CD14-positive monocyte (primary cell): ENCODE measurements around the gene SLC26A4. TPM values are rescaled to one million over a fixed set of nuclear protein-coding genes. Genes with fewer than 3 reads are reported as not detected.

ENCODE experiments used
- DNase-seq, 3 donors: peaks; one replicate each; pipeline ENCODE4 v3.0.0-alpha.2; 2011 to 2022
- H2AFZ ChIP-seq: 2 replicates; pipeline ENCODE4 v1.6.0; 2012; ENCODE audit warnings: mild to moderate bottlenecking, low read depth, low read length, inconsistent platforms; ENCODE audit not compliant: insufficient read depth, poor library complexity, severe bottlenecking
- H3K27ac ChIP-seq, 2 donors: 1 replicate in 1 of 2; 2 replicates in 1 of 2; pipeline ENCODE4 v1.5.1; 2012 to 2013; ENCODE audit warnings: low read length in 2 of 2, control low read depth in 1 of 2, inconsistent platforms in 1 of 2, low read depth in 1 of 2, mild to moderate bottlenecking in 1 of 2
- H3K27me3 ChIP-seq, 2 donors: one replicate each; pipeline versions ENCODE4 v1.6.0 to v1.6.1; 2011 to 2013; ENCODE audit warnings: low read length in 2 of 2; ENCODE audit not compliant: control insufficient read depth in 2 of 2, insufficient read depth in 2 of 2
- H3K36me3 ChIP-seq, 2 donors: replicated peaks in 1 of 2; 1 replicate in 1 of 2; 2 replicates in 1 of 2; pipeline versions ENCODE4 v1.5.1 to v1.6.1; 2012 to 2013; ENCODE audit warnings: low read length in 2 of 2, control low read depth in 1 of 2, inconsistent platforms in 1 of 2, mild to moderate bottlenecking in 1 of 2; ENCODE audit not compliant: insufficient read depth in 2 of 2, control insufficient read depth in 1 of 2
- H3K4me1 ChIP-seq, 2 donors: 1 replicate in 1 of 2; 2 replicates in 1 of 2; pipeline versions ENCODE4 v1.5.1 to v1.6.1; 2012 to 2013; ENCODE audit warnings: low read length in 2 of 2, control low read depth in 1 of 2, inconsistent platforms in 1 of 2, mild to moderate bottlenecking in 1 of 2, moderate library complexity in 1 of 2; ENCODE audit not compliant: insufficient read depth in 2 of 2, control insufficient read depth in 1 of 2
- H3K4me2 ChIP-seq: replicated peaks from 2 replicates; pipeline ENCODE3; 2012; ENCODE audit warnings: low read length, moderate library complexity, mild to moderate bottlenecking; ENCODE audit not compliant: poor library complexity, severe bottlenecking; ENCODE audit errors: extremely low read depth
- H3K4me3 ChIP-seq, 3 experiments: fragments of 200-600 bp in 1 of 3; sonication (generic) in 1 of 3; replicated peaks in 1 of 3; 1 replicate in 2 of 3; 2 replicates in 1 of 3; pipeline ENCODE4 v1.5.1; 2011 to 2013; ENCODE audit warnings: low read length in 3 of 3, mild to moderate bottlenecking in 3 of 3, control low read depth in 2 of 3, low read depth in 2 of 3, inconsistent platforms in 1 of 3, moderate library complexity in 1 of 3
- H3K79me2 ChIP-seq: 2 replicates; pipeline ENCODE4 v1.6.0; 2012; ENCODE audit warnings: mild to moderate bottlenecking, control low read depth, inconsistent platforms, low read length, moderate library complexity; ENCODE audit not compliant: insufficient read depth
- H3K9ac ChIP-seq: 2 replicates; pipeline ENCODE4 v1.6.0; 2017; ENCODE audit warnings: low read length, mild to moderate bottlenecking; ENCODE audit not compliant: insufficient read depth, poor library complexity, severe bottlenecking
- H3K9me3 ChIP-seq, 2 donors: replicated peaks in 1 of 2; 1 replicate in 1 of 2; 2 replicates in 1 of 2; pipeline versions ENCODE4 v1.5.1 to v1.6.1; 2012 to 2013; ENCODE audit warnings: low read length in 2 of 2, control low read depth in 1 of 2; ENCODE audit not compliant: control insufficient read depth in 1 of 2, insufficient read depth in 1 of 2
- H4K20me1 ChIP-seq: 2 replicates; pipeline ENCODE4 v1.6.0; 2012; ENCODE audit warnings: mild to moderate bottlenecking, low read length, control low read depth, moderate library complexity; ENCODE audit not compliant: insufficient read depth
- H3K27ac Mint-ChIP-seq, 7 donors: one replicate each; pipeline ENCODE4 v1.8.0; 2020; ENCODE audit warnings: mild to moderate bottlenecking in 7 of 7, mixed read lengths in 7 of 7, moderate library complexity in 6 of 7, inconsistent platforms in 2 of 7
- H3K27me3 Mint-ChIP-seq, 3 donors: one replicate each; pipeline ENCODE4 v1.8.0; 2021 to 2022; ENCODE audit warnings: low read depth in 3 of 3, mild to moderate bottlenecking in 3 of 3, mixed read lengths in 3 of 3, moderate library complexity in 3 of 3, inconsistent platforms in 1 of 3
- H3K36me3 Mint-ChIP-seq, 2 donors: one replicate each; pipeline ENCODE4 v1.8.0; 2020; ENCODE audit warnings: mixed read lengths in 2 of 2, inconsistent platforms in 1 of 2, mild to moderate bottlenecking in 1 of 2
- H3K4me1 Mint-ChIP-seq: one replicate; pipeline ENCODE4 v1.8.0; 2020; ENCODE audit warnings: mild to moderate bottlenecking, mixed read lengths
- H3K4me3 Mint-ChIP-seq, 2 donors: one replicate each; pipeline ENCODE4 v1.8.0; 2020; ENCODE audit warnings: mild to moderate bottlenecking in 2 of 2, mixed read lengths in 2 of 2, moderate library complexity in 1 of 2
- H3K9me3 Mint-ChIP-seq, 7 donors: one replicate each; pipeline ENCODE4 v1.8.0; 2020 to 2022; ENCODE audit warnings: mixed read lengths in 7 of 7, mild to moderate bottlenecking in 6 of 7, moderate library complexity in 6 of 7, inconsistent platforms in 2 of 7
- WGBS: methylation state at CpG from one replicate; pipeline ENCODE4 v1.1.5; 2013; ENCODE audit warnings: missing lambda C conversion rate; ENCODE audit not compliant: insufficient coverage; 5-methylcytosine and 5-hydroxymethylcytosine counted together
- intact Hi-C, 2 donors: fragments of 100-400 bp; cut with micrococcal nuclease; formaldehyde crosslinking; loops; one replicate each; pipeline versions ENCODE4 v1.15.0 to v1.15.1; 2023
- polyA plus RNA-seq, 3 donors: library from polyadenylated mRNA; depleted of rRNA in 1 of 3; unstranded in 2 of 3; stranded (reverse) in 1 of 3; fragments of 300-500 nt in 2 of 3; fragments of >200 nt in 1 of 3; fragmentation: Illumina TruSeq in 2 of 3; gene quantifications; 1 replicate in 2 of 3; 2 replicates in 1 of 3; pipeline ENCODE4 v1.2.3, GENCODE V29; 2012 to 2021
- TF ChIP-seq, protein P1 (sequence below): fragments of 200-600 bp; IDR thresholded peaks from one replicate; pipeline ENCODE4 v1.8.0; 2022; ENCODE audit warnings: antibody characterized with exemption, mild to moderate bottlenecking

Gene SLC26A4
- polyA plus RNA-seq, 3 donors: 0.10 to 0.12 TPM; not detected in 1

DNA sequence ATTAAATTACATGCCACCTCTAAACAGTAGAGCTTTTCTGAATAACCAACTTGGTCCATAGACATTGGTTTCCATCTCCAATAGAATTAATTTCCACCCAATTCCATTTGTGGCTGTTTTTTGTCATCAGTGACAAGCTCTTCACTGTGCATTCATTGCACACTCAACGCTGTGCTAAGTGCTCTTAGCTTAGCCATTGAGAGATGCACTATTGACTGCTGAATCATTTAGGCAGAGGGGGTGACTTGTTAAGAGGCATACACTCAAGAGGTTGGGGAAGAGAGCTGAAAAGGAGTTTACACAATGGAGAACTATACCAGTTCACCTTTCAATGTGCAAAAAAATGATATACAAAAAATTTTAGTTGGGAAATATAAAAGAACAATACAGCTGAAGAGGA is 51.4 kb downstream of the SLC26A4 start:
- H3K79me2 ChIP-seq: no peaks in the 10 kb centered on the region
- no peak for DNase-seq
- no peaks in the 10 kb centered on the region for H4K20me1 ChIP-seq
- no peaks in the 10 kb centered on the region for H3K9me3 Mint-ChIP-seq
- H3K4me1 Mint-ChIP-seq: no peaks in the 10 kb centered on the region
- intact Hi-C loops: no loop called here
- H3K36me3 ChIP-seq: no peaks in the 10 kb centered on the region
- no peak overlapping the region for H3K4me2 ChIP-seq
- H3K9ac ChIP-seq: no peak overlapping the region
- H3K4me3 ChIP-seq: no peak overlapping the region
- H3K27me3 ChIP-seq: no peaks in the 10 kb centered on the region
- H3K4me1 ChIP-seq: no peaks in the 10 kb centered on the region
- no peak overlapping the region for H3K27ac Mint-ChIP-seq
- TF ChIP-seq, protein P1, sequence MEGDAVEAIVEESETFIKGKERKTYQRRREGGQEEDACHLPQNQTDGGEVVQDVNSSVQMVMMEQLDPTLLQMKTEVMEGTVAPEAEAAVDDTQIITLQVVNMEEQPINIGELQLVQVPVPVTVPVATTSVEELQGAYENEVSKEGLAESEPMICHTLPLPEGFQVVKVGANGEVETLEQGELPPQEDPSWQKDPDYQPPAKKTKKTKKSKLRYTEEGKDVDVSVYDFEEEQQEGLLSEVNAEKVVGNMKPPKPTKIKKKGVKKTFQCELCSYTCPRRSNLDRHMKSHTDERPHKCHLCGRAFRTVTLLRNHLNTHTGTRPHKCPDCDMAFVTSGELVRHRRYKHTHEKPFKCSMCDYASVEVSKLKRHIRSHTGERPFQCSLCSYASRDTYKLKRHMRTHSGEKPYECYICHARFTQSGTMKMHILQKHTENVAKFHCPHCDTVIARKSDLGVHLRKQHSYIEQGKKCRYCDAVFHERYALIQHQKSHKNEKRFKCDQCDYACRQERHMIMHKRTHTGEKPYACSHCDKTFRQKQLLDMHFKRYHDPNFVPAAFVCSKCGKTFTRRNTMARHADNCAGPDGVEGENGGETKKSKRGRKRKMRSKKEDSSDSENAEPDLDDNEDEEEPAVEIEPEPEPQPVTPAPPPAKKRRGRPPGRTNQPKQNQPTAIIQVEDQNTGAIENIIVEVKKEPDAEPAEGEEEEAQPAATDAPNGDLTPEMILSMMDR: no peak
- no CpG with 5 or more reads among the region's 1 CpG for WGBS
- H3K9me3 ChIP-seq: no peaks in the 10 kb centered on the region
- H3K36me3 Mint-ChIP-seq: no peaks in the 10 kb centered on the region
- no peak overlapping the region for H2AFZ ChIP-seq
- H3K4me3 Mint-ChIP-seq: no peak overlapping the region
- no peak overlapping the region for H3K27ac ChIP-seq
- H3K27me3 Mint-ChIP-seq: peaks cover 0 to 1% (median 0%) of the 10 kb centered on the region in 3 donors

DNA sequence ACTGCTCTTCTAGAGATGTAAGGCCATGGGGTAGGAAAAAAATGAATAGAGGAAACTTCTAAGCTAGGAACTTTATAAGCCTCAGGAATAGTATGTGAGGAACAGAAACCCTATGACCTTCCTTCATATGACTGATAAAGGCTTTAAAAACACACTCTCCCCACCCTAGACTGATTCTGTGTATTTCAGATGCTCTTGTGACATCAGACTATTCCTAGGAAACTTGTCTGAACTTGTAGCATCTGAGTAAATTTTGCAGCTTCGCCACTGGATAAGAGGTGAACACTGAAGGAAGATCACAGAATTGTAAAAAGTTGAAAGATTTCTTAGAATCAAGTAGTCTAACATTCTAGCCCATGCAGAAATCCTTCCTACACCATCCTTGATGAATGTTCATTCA is 52.3 kb downstream of the SLC26A4 start:
- Mint-ChIP-seq H3K4me3 (no peak overlapping the region), H3K9me3 (no peaks in the 10 kb centered on the region), H3K4me1 (no peaks in the 10 kb centered on the region), H3K27me3 (peaks cover 0 to 1% (median 0%) of the 10 kb centered on the region in 3 donors), H3K36me3 (no peaks in the 10 kb centered on the region), H3K27ac (no peak overlapping the region)
- Histone ChIP-seq H3K4me1 (no peaks in the 10 kb centered on the region), H3K27ac (no peak overlapping the region), H2AFZ (no peak overlapping the region), H3K79me2 (no peaks in the 10 kb centered on the region), H3K4me2 (no peak overlapping the region), H3K4me3 (no peak overlapping the region), H3K27me3 (no peaks in the 10 kb centered on the region), H3K9me3 (no peaks in the 10 kb centered on the region), H3K9ac (no peak overlapping the region), H4K20me1 (no peaks in the 10 kb centered on the region), H3K36me3 (no peaks in the 10 kb centered on the region)
- intact Hi-C loops: no loop called here
- TF ChIP-seq, protein P1: no peak
- DNase-seq: no peak
- no CpG with 5 or more reads among the region's 1 CpG for WGBS
